Activated B cell treated with CpG ODN at 0.5 μM for 24 hours (primary cell): ENCODE results near the gene RAB28. TPM values are rescaled to one million over a fixed set of nuclear protein-coding genes. Genes with fewer than 3 reads are reported as not detected.

Experiments
- ATAC-seq: fragments of 200-7000 bp; cut with Tn5 transposase; one replicate; pipeline ENCODE4 v1.10.0; 2021; ENCODE audit warnings: low read depth, mild to moderate bottlenecking, moderate library complexity
- CTCF ChIA-PET: fragments of 350-600 bp; sonication (Branson Sonifier 250); formaldehyde crosslinking; loops from one replicate; lab custom pipeline; 2021; ENCODE audit warnings: antibody characterized with exemption; lab: Charles Lee
- POLR2A ChIA-PET: fragments of 350-600 bp; sonication (Branson Sonifier 250); formaldehyde crosslinking; loops from one replicate; lab custom pipeline; 2021; ENCODE audit warnings: antibody characterized with exemption; lab: Charles Lee
- DNase-seq: peaks from one replicate; pipeline ENCODE4 v3.0.0; 2022
- H3K27ac Mint-ChIP-seq: one replicate; pipeline ENCODE4 v1.8.0; 2020; ENCODE audit warnings: mixed read lengths
- H3K27me3 Mint-ChIP-seq: one replicate; pipeline ENCODE4 v1.8.0; 2021; ENCODE audit warnings: mixed read lengths
- H3K36me3 Mint-ChIP-seq: one replicate; pipeline ENCODE4 v1.8.0; 2021; ENCODE audit warnings: low read depth, mixed read lengths
- H3K4me1 Mint-ChIP-seq: one replicate; pipeline ENCODE4 v1.8.0; 2021; ENCODE audit warnings: mixed read lengths
- H3K4me3 Mint-ChIP-seq: one replicate; pipeline ENCODE4 v1.8.0; 2020; ENCODE audit warnings: mild to moderate bottlenecking, mixed read lengths
- H3K9me3 Mint-ChIP-seq: one replicate; pipeline ENCODE4 v1.8.0; 2020; ENCODE audit warnings: mixed read lengths
- CTCF ChIP-seq: fragments of 200-600 bp; IDR thresholded peaks from one replicate; pipeline ENCODE4 v1.8.0; 2022; ENCODE audit warnings: antibody characterized with exemption, mild to moderate bottlenecking
- intact Hi-C: fragments of 100-400 bp; cut with micrococcal nuclease; formaldehyde crosslinking; loops from one replicate; pipeline ENCODE4 v1.15.1; 2024
- total RNA-seq: library from RNA; stranded (reverse); gene quantifications from 2 replicates; pipeline ENCODE4 v1.2.3, GENCODE V29; 2022

RAB28 gene
- total RNA-seq, 1 donor from 2014 or later = 16.9 TPM

- peaks cover 81% of the 10 kb centered on the region for H3K27me3 Mint-ChIP-seq
- intact Hi-C loops = loop anchor here (1.0 to 2.0 kb wide), 2 partner anchors 19 to 44 kb away; partner anchors contain the start of gene RAB28
- peak overlapping the region; percentile 62 for H3K4me3 Mint-ChIP-seq
- H3K27ac Mint-ChIP-seq = peak overlapping the region; percentile 42
- H3K36me3 Mint-ChIP-seq = no peaks in the 10 kb centered on the region
- no peak for TF ChIP-seq CTCF
- CTCF ChIA-PET = no interaction called here
- peaks cover 26% of the 10 kb centered on the region for H3K4me1 Mint-ChIP-seq
- DNase-seq (no peak), ATAC-seq (no peak)
- H3K9me3 Mint-ChIP-seq = peaks cover 4% of the 10 kb centered on the region
- POLR2A ChIA-PET = no interaction called here
These were observed 44.6 kb upstream of the RAB28 start for GRCh38 chr4:13528821-13529127.

GRCh38 chr4:13527981-13528820, 44.1 kb upstream of the RAB28 start:
- ChIA-PET POLR2A (interaction anchor here (0.8 to 1.0 kb wide), 2 partner anchors 45 to 83 kb away, joined by 3 read pairs; no protein-coding TSS in a partner anchor), CTCF (no interaction called here)
- no peaks in the 10 kb centered on the region for H3K36me3 Mint-ChIP-seq
- peaks cover 80% of the 10 kb centered on the region for H3K27me3 Mint-ChIP-seq
- intact Hi-C loops = loop anchor here (1.0 to 2.0 kb wide), 2 partner anchors 19 to 43 kb away; partner anchors contain the start of gene RAB28
- H3K9me3 Mint-ChIP-seq = peaks cover 4% of the 10 kb centered on the region
- peak overlapping the region; percentile 19 for H3K27ac Mint-ChIP-seq
- TF ChIP-seq CTCF = no peak
- ATAC-seq (peak; percentile 52), DNase-seq (no peak)
- peaks cover 28% of the 10 kb centered on the region for H3K4me1 Mint-ChIP-seq
- peak overlapping the region; percentile 62 for H3K4me3 Mint-ChIP-seq

- peaks cover 35% of the 10 kb centered on the region for H3K4me1 Mint-ChIP-seq
- ChIA-PET POLR2A (interaction anchor here (1.0 kb wide), 1 partner anchor 44 kb away, joined by 3 read pairs; no protein-coding TSS in a partner anchor), CTCF (no interaction called here)
These were observed 43.2 kb upstream of the RAB28 start for GRCh38 chr4:13527192-13527980.

GRCh38 chr4:13526658-13527057, 42.5 kb upstream of the RAB28 start:
- POLR2A ChIA-PET = no interaction called here
- intact Hi-C loops = no loop called here
- ATAC-seq = no peak
- Mint-ChIP-seq H3K27ac (no peak overlapping the region), H3K27me3 (peaks cover 85% of the 10 kb centered on the region), H3K4me3 (no peak overlapping the region), H3K4me1 (peaks cover 37% of the 10 kb centered on the region), H3K36me3 (no peaks in the 10 kb centered on the region), H3K9me3 (peaks cover 4% of the 10 kb centered on the region)
- TF ChIP-seq CTCF = no peak
- CTCF ChIA-PET = no interaction called here
- DNase-seq = no peak

More at GRCh38 chr4:13527192-13527980, 43.2 kb upstream of the RAB28 start:
- Mint-ChIP-seq H3K27ac (no peak overlapping the region), H3K4me3 (peak overlapping the region; percentile 62), H3K9me3 (peaks cover 4% of the 10 kb centered on the region), H3K27me3 (peaks cover 82% of the 10 kb centered on the region), H3K36me3 (no peaks in the 10 kb centered on the region)
- TF ChIP-seq CTCF = no peak
- DNase-seq (no peak), ATAC-seq (peak; percentile 25)
- intact Hi-C loops = no loop called here
